ENCODE measurements around the gene NKX6-2.

The NKX6-2 gene

GRCh38 chr10:132789659-132790148 is 3.8 kb upstream of the NKX6-2 start:
- no peak for DNase-seq (ENCODE audit: low read depth)
- no peak for TF ChIP-seq CTCF (IDR thresholded peaks at IDR 0.05; ENCODE audit: insufficient read depth, low read depth, low read length, missing control alignments)
- H3K4me3 ChIP-seq (ENCODE audit: low read depth, low read length) = no peak overlapping the region

GRCh38 chr10:132788831-132789219 is 2.9 kb upstream of the NKX6-2 start:
- DNase-seq (ENCODE audit: low read depth) = no peak
- no peak for TF ChIP-seq CTCF (IDR thresholded peaks at IDR 0.05; ENCODE audit: insufficient read depth, low read depth, low read length, missing control alignments)
- H3K4me3 ChIP-seq (ENCODE audit: low read depth, low read length) = no peak overlapping the region

GRCh38 chr10:132788180-132788830 is 2.4 kb upstream of the NKX6-2 start:
- DNase-seq (ENCODE audit: low read depth) = no peak
- TF ChIP-seq CTCF (IDR thresholded peaks at IDR 0.05; ENCODE audit: insufficient read depth, low read depth, low read length, missing control alignments) = no peak
- H3K4me3 ChIP-seq (ENCODE audit: low read depth, low read length) = no peak overlapping the region

- TF ChIP-seq CTCF (IDR thresholded peaks at IDR 0.05; ENCODE audit: insufficient read depth, low read depth, low read length, missing control alignments) = no peak
- no peak for DNase-seq (ENCODE audit: low read depth)
- no peak overlapping the region for H3K4me3 ChIP-seq (ENCODE audit: low read depth, low read length)
Observed at GRCh38 chr10:132787495-132788179, 1.7 kb upstream of the NKX6-2 start.

GRCh38 chr10:132786884-132787494 is 1.0 kb upstream of the NKX6-2 start:
- H3K4me3 ChIP-seq (ENCODE audit: low read depth, low read length) = no peak overlapping the region
- TF ChIP-seq CTCF (IDR thresholded peaks at IDR 0.05; ENCODE audit: insufficient read depth, low read depth, low read length, missing control alignments) = no peak
- DNase-seq (ENCODE audit: low read depth) = no peak

GRCh38 chr10:132786476-132786883 is 533 bp upstream of the NKX6-2 start:
- no peak overlapping the region for H3K4me3 ChIP-seq (ENCODE audit: low read depth, low read length)
- TF ChIP-seq CTCF (IDR thresholded peaks at IDR 0.05; ENCODE audit: insufficient read depth, low read depth, low read length, missing control alignments) = no peak
- DNase-seq (ENCODE audit: low read depth) = no peak

All from GM12865 (cell line).